GM12872 (cell line): ENCODE measurements around the gene SLC7A7.

Experiments used
- CTCF ChIP-seq: IDR thresholded peaks from 3 replicates; pipeline ENCODE4 v1.5.1; 2011; ENCODE audit warnings: low read depth, mild to moderate bottlenecking, low read length, moderate library complexity; ENCODE audit not compliant: insufficient read depth

SLC7A7 gene

GRCh38 chr14:22780105-22780679 lies 35.0 kb downstream of the SLC7A7 start:
- no peak for TF ChIP-seq CTCF

- TF ChIP-seq CTCF = no peak
These were observed 37.2 kb downstream of the SLC7A7 start for GRCh38 chr14:22778084-22778483.

- TF ChIP-seq CTCF = no peak
These were observed 39.0 kb downstream of the SLC7A7 start for GRCh38 chr14:22776215-22776614.

DNA sequence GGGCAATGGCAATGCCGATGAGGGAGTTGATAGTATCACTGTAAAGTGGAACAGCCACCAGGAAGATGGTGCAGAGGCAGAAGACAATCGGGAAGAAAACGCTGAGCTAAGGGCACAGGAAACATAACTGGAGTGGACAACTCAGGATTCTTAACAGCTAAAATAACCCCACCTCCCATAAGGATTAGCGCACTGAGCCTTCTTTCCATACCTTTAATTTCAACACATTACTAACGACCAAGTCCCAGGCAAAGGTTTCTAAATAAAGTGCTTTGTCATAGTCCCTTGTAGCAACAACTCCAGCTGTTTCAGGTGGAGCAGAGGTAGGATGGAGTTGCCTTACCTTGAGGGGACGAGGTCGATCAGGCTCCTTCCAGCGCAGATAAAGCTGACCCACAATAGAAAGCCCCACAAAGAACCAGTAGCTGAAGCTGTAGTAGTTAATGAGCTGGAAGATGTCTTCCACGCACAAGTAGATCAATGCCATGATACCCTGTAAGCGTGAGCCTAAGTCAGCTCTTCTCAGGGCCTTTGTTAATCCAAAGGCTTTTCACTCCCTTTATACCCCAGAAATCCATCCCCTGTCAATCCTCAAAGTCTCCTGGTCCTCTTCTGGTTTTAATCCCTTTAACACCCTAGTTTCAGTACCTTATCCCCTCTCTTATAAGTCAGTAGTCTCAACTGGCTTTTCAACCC lies 41.1 kb downstream of the SLC7A7 start:
- TF ChIP-seq CTCF = no peak

GRCh38 chr14:22773162-22774010 lies 41.8 kb downstream of the SLC7A7 start:
- TF ChIP-seq CTCF = no peak

DNA sequence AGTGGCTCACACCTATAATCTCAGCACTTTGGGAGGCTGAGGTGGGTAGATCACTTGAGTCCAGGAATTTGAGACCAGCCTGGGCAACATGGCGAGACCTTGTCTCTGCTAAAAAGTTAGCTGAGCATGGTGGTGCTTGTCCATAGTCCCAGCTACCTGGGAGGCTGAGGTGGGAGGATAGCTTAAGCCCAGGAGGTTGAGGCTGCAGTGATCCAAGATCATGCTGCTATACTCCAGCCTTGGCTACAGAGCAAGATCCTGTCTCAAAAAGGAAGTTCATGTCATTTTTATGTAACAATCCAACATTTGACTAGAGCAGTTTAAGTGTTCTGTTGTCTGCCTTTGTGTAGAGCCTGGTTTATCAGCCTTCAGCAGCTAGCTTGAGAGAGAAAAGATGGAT lies 42.5 kb downstream of the SLC7A7 start:
- no peak for TF ChIP-seq CTCF

DNA sequence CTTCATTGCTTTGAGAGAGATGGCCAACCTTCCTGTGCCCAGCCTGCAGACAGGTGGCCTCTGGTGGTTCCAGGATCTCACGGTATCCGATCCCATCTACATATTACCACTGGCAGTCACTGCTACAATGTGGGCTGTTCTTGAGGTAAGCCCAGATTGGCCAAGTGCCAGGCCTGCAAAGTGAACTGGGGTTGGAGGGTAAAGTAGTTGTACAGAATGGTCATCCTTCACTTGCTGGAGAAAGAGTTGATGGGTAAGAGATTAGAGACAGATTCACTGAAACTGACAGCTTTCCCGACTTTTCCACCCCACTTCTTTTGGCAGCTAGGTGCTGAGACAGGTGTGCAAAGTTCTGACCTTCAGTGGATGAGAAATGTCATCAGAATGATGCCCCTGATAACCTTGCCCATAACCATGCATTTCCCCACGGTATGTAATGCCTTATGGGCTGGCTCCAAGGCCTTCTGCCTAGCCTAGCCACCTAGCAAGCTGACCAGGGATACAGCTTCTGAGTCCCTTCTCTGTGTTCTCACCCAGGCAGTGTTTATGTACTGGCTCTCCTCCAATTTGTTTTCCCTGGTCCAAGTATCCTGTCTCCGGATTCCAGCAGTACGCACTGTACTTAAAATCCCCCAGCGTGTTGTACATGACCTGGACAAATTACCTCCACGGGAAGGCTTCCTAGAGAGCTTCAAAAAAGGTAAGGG lies 44.6 kb downstream of the SLC7A7 start:
- TF ChIP-seq CTCF = no peak
